ENCODE results near the gene SETD1A. TPM values are rescaled to one million over a fixed set of nuclear protein-coding genes. Genes with fewer than 3 reads are reported as not detected.

SETD1A gene
- total and polyA plus RNA-seq, 2 of the 4 experiments (the other 2 are of a cell fraction): 0.54 to 5.8 TPM

DNA sequence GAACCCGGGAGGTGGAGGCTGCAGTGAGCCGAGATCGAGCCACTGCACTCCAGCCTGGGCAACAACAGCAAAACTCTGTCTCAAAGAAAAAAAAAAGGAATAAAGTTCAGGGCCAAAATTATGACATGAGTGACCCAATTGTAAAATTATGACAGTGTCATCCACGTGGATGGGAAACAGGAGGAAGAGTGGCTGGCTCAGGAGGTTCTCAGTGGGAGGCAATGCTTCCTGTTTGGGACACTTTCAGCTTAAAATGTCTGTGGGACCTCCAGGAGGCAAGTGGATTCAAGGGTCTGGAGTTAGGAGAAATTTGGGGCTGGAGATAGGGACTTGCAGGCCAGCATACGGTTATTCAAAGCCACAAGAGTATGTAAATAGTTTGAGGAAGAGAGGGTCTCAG is 67.8 kb downstream of the SETD1A start:
- Histone ChIP-seq H3K4me2 (ENCODE audit: low read depth, low read length) (no peak overlapping the region), H3K27ac (ENCODE audit: insufficient read depth, low read length) (no peak overlapping the region), H2BK15ac (ENCODE audit: low read depth, low read length) (no peak overlapping the region), H3K56ac (ENCODE audit: extremely low read depth, insufficient read depth, low read length) (no peak overlapping the region), H3K4ac (ENCODE audit: low read depth, low read length) (no peak overlapping the region), H3K36me3 (ENCODE audit: control insufficient read depth, insufficient read depth, low read length) (no peaks in the 10 kb centered on the region), H4K20me1 (ENCODE audit: insufficient read depth, low read length) (no peaks in the 10 kb centered on the region), H3K18ac (ENCODE audit: low read depth, low read length) (no peak overlapping the region), H3K79me1 (ENCODE audit: low read depth in 1 of 2, low read length in 2 of 2) (no peaks in the 10 kb centered on the region), H2BK5ac (ENCODE audit: low read depth, low read length, poor library complexity, severe bottlenecking) (no peak overlapping the region), H4K5ac (ENCODE audit: low read depth, low read length) (no peak overlapping the region), H2AFZ (replicated peaks; ENCODE audit: low read length, poor library complexity) (peak overlapping the region; percentile 40), H3K4me3 (ENCODE audit: insufficient read depth, low read depth, low read length) (no peak overlapping the region), H2AK5ac (ENCODE audit: low read depth, low read length) (no peak overlapping the region), H2BK20ac (ENCODE audit: low read depth, low read length) (no peak overlapping the region), H3K9me3 (ENCODE audit: control insufficient read depth, insufficient read depth, low read length) (no peaks in the 10 kb centered on the region), H2BK120ac (ENCODE audit: low read depth, low read length) (no peak overlapping the region), H3K27me3 (ENCODE audit: control insufficient read depth, insufficient read depth, low read length) (no peaks in the 10 kb centered on the region), H2AK9ac (replicated peaks; ENCODE audit: low read depth, low read length, poor library complexity) (no peak overlapping the region), H3K9ac (ENCODE audit: low read depth, low read length) (no peak overlapping the region), H3K4me1 (ENCODE audit: control insufficient read depth, insufficient read depth, low read length) (no peaks in the 10 kb centered on the region), H3K14ac (replicated peaks; ENCODE audit: low read depth, low read length) (no peak overlapping the region), H3K9me1 (ENCODE audit: insufficient read depth, low read length) (no peaks in the 10 kb centered on the region), H3K23ac (ENCODE audit: low read depth, low read length) (no peak overlapping the region; the same call in 1 of the 2 replicates), H4K8ac (ENCODE audit: low read depth in 2 of 2, low read length in 2 of 2) (peak overlapping the region in 1 of 2 experiments; percentile 23; a peak in 1 of 4 replicates), H4K91ac (ENCODE audit: insufficient read depth, low read depth, low read length) (no peak overlapping the region)
- ATAC-seq (ENCODE audit: low read depth) (no peak), DNase-seq (no peak)
- in situ Hi-C loops (cut with MboI; ENCODE audit: low sequenced_read_pairs): no loop called here
- intact Hi-C loops (cut with micrococcal nuclease): no loop called here
- dilution Hi-C loops (cut with HindIII; ENCODE audit: low sequenced_read_pairs, unreplicated experiment): no loop called here
- 76% methylated on average over 5 of the region's 5 CpGs; no CpG with 5 or more reads in 1 of the 2 experiments for WGBS, 2 experiments (ENCODE audit: extremely low coverage in 2 of 2, insufficient read length in 1 of 2)
- BruUV-seq (replicated peaks): no TSS peak
- CTCF ChIA-PET: no interaction called here
- TF ChIP-seq, protein P1, sequence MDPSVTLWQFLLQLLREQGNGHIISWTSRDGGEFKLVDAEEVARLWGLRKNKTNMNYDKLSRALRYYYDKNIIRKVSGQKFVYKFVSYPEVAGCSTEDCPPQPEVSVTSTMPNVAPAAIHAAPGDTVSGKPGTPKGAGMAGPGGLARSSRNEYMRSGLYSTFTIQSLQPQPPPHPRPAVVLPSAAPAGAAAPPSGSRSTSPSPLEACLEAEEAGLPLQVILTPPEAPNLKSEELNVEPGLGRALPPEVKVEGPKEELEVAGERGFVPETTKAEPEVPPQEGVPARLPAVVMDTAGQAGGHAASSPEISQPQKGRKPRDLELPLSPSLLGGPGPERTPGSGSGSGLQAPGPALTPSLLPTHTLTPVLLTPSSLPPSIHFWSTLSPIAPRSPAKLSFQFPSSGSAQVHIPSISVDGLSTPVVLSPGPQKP (IDR thresholded peaks at IDR 0.05; ENCODE audit: borderline replicate concordance, low read depth, low read length): no peak
- TF ChIP-seq CHD1 (IDR thresholded peaks at IDR 0.05; ENCODE audit: low read depth, low read length): no peak
- TF ChIP-seq BHLHE40 (IDR thresholded peaks at IDR 0.05; ENCODE audit: low read depth, low read length): no peak
- TF ChIP-seq CEBPB (IDR thresholded peaks at IDR 0.05; ENCODE audit: low read depth, low read length): no peak
- no peak for TF ChIP-seq SMC3 (IDR thresholded peaks at IDR 0.05; ENCODE audit: low read depth, low read length)
- TF ChIP-seq NFE2L2 (IDR thresholded peaks at IDR 0.05; ENCODE audit: low read depth, low read length): no peak
- TF ChIP-seq POLR2A (IDR thresholded peaks at IDR 0.05; ENCODE audit: low read depth, low read length): no peak
- no peak for TF ChIP-seq MXI1 (IDR thresholded peaks at IDR 0.05; ENCODE audit: borderline replicate concordance, low read depth, low read length)
- TF ChIP-seq FOS (IDR thresholded peaks at IDR 0.05; ENCODE audit: low read depth, low read length): no peak
- TF ChIP-seq MAZ (IDR thresholded peaks at IDR 0.05; ENCODE audit: borderline replicate concordance, low read depth, low read length): no peak
- TF ChIP-seq, protein P2, sequence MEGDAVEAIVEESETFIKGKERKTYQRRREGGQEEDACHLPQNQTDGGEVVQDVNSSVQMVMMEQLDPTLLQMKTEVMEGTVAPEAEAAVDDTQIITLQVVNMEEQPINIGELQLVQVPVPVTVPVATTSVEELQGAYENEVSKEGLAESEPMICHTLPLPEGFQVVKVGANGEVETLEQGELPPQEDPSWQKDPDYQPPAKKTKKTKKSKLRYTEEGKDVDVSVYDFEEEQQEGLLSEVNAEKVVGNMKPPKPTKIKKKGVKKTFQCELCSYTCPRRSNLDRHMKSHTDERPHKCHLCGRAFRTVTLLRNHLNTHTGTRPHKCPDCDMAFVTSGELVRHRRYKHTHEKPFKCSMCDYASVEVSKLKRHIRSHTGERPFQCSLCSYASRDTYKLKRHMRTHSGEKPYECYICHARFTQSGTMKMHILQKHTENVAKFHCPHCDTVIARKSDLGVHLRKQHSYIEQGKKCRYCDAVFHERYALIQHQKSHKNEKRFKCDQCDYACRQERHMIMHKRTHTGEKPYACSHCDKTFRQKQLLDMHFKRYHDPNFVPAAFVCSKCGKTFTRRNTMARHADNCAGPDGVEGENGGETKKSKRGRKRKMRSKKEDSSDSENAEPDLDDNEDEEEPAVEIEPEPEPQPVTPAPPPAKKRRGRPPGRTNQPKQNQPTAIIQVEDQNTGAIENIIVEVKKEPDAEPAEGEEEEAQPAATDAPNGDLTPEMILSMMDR (conservative IDR thresholded peaks at IDR 0.05; ENCODE audit: low read depth, low read length): no peak
- TF ChIP-seq, protein P3, sequence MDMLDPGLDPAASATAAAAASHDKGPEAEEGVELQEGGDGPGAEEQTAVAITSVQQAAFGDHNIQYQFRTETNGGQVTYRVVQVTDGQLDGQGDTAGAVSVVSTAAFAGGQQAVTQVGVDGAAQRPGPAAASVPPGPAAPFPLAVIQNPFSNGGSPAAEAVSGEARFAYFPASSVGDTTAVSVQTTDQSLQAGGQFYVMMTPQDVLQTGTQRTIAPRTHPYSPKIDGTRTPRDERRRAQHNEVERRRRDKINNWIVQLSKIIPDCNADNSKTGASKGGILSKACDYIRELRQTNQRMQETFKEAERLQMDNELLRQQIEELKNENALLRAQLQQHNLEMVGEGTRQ (IDR thresholded peaks at IDR 0.05; ENCODE audit: low read depth, low read length): no peak
- TF ChIP-seq RAD21 (IDR thresholded peaks at IDR 0.05; ENCODE audit: low read length): no peak
- POLR2A ChIA-PET (ENCODE audit: unreplicated experiment): no interaction called here

All from IMR-90 (cell line).